ENCODE data around the gene ATF4. TPM values are rescaled to one million over a fixed set of nuclear protein-coding genes. Genes with fewer than 3 reads are reported as not detected.

ATF4 gene
- total and polyA plus RNA-seq, 2 of the 8 experiments (the other 6 are each of a cell fraction or from before 2014, with no cell fraction given), result 553 to 704 TPM

GRCh38 chr22:39571538-39571937 is 51.2 kb downstream of the ATF4 start (continued):
- TF ChIP-seq HDAC6 (IDR thresholded peaks at IDR 0.05; ENCODE audit: low read depth, low read length), result no peak

Other genes starting within 250 kb of the ATF4 start
- 2,801 and 2,865 TPM in 2 replicates for gene RPL3, start 200.9 kb upstream of the ATF4 start, total RNA-seq (2021; fragmentation: NEBNext Ultra II Directional; extraction: Animal tissue kit (Norgen Biotek cat#: 25700))
- gene RPL3, start 200.9 kb upstream of the ATF4 start, polyA plus RNA-seq (2011; rRNA removed), result 5,362 and 5,466 TPM in 2 replicates
- gene SYNGR1, start 170.6 kb upstream of the ATF4 start, total RNA-seq (2021; fragmentation: NEBNext Ultra II Directional; extraction: Animal tissue kit (Norgen Biotek cat#: 25700)), result 32.5 and 32.7 TPM in 2 replicates
- 84.7 and 98.9 TPM in 2 replicates for gene SYNGR1, start 170.6 kb upstream of the ATF4 start, polyA plus RNA-seq (2011; rRNA removed)
- gene TAB1, start 120.8 kb upstream of the ATF4 start, total RNA-seq (2021; fragmentation: NEBNext Ultra II Directional; extraction: Animal tissue kit (Norgen Biotek cat#: 25700)), result 23.1 and 26.1 TPM in 2 replicates
- 38.0 and 77.1 TPM in 2 replicates for gene TAB1, start 120.8 kb upstream of the ATF4 start, polyA plus RNA-seq (2011; rRNA removed)
- gene MGAT3, start 63.5 kb upstream of the ATF4 start, total RNA-seq (2021; fragmentation: NEBNext Ultra II Directional; extraction: Animal tissue kit (Norgen Biotek cat#: 25700)), result 8.5 and 9.2 TPM in 2 replicates
- gene MGAT3, start 63.5 kb upstream of the ATF4 start, polyA plus RNA-seq (2011; rRNA removed), result 4.3 and 6.3 TPM in 2 replicates
- 31.4 and 32.7 TPM in 2 replicates for gene MIEF1, start 18.3 kb upstream of the ATF4 start, total RNA-seq (2021; fragmentation: NEBNext Ultra II Directional; extraction: Animal tissue kit (Norgen Biotek cat#: 25700))
- 16.8 and 21.0 TPM in 2 replicates for gene MIEF1, start 18.3 kb upstream of the ATF4 start, polyA plus RNA-seq (2011; rRNA removed)
- 77.5 and 77.9 TPM in 2 replicates for gene RPS19BP1, start 12.2 kb downstream of the ATF4 start, total RNA-seq (2021; fragmentation: NEBNext Ultra II Directional; extraction: Animal tissue kit (Norgen Biotek cat#: 25700))
- 97.9 and 120 TPM in 2 replicates for gene RPS19BP1, start 12.2 kb downstream of the ATF4 start, polyA plus RNA-seq (2011; rRNA removed)
- 1.2 and 1.3 TPM in 2 replicates for gene CACNA1I, start 50.2 kb downstream of the ATF4 start, total RNA-seq (2021; fragmentation: NEBNext Ultra II Directional; extraction: Animal tissue kit (Norgen Biotek cat#: 25700))
- gene CACNA1I, start 50.2 kb downstream of the ATF4 start, polyA plus RNA-seq (2011; rRNA removed), result 0.77 and 1.3 TPM in 2 replicates

Measured in H1 (cell line).